ENCODE measurements around the gene PHF2. TPM values are rescaled to one million over a fixed set of nuclear protein-coding genes. Genes with fewer than 3 reads are reported as not detected.

The PHF2 gene
- total RNA-seq, 2 experiments from 2014 or later: 20.6 to 23.7 TPM

DNA sequence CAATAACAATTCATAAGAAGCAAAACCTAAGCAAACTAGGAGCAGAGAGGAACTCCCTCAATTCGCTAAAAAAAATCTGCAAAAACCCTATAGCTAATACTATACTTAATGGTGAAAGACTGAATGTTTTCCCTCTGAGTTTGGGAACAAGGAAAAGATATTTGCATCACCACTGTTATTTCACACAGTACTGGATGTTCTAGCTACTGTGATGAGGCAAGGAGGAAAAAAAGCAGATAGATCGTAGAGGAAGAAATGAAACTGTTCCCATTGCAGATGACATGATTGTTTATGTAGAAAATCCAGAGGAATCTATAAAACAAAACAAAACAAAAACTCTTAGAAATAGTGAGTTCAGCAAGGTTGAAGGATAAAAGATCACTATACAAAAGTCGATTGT is 116.7 kb downstream of the PHF2 start:
- H3K4me2 ChIP-seq (ENCODE audit: low read length): no peak overlapping the region
- ChIA-PET POLR2A (no interaction called here), CTCF (ENCODE audit: unreplicated experiment) (no interaction called here)
- intact Hi-C loops (cut with micrococcal nuclease; ENCODE audit: unreplicated experiment): no loop called here
- no peak for DNase-seq (ENCODE audit: low spot score)
- no peak overlapping the region for H2AFZ ChIP-seq (ENCODE audit: low read length)
- no peaks in the 10 kb centered on the region for H4K20me1 ChIP-seq (ENCODE audit: insufficient read depth, low read length)
- TF ChIP-seq EZH2phosphoT487 (IDR thresholded peaks at IDR 0.05; ENCODE audit: borderline replicate concordance, low read depth, low read length): no peak
- TF ChIP-seq, protein P1, sequence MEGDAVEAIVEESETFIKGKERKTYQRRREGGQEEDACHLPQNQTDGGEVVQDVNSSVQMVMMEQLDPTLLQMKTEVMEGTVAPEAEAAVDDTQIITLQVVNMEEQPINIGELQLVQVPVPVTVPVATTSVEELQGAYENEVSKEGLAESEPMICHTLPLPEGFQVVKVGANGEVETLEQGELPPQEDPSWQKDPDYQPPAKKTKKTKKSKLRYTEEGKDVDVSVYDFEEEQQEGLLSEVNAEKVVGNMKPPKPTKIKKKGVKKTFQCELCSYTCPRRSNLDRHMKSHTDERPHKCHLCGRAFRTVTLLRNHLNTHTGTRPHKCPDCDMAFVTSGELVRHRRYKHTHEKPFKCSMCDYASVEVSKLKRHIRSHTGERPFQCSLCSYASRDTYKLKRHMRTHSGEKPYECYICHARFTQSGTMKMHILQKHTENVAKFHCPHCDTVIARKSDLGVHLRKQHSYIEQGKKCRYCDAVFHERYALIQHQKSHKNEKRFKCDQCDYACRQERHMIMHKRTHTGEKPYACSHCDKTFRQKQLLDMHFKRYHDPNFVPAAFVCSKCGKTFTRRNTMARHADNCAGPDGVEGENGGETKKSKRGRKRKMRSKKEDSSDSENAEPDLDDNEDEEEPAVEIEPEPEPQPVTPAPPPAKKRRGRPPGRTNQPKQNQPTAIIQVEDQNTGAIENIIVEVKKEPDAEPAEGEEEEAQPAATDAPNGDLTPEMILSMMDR (conservative IDR thresholded peaks at IDR 0.05; ENCODE audit: low read length): no peak
- H3K79me2 ChIP-seq (ENCODE audit: insufficient read depth, low read depth, low read length): no peaks in the 10 kb centered on the region
- H3K9me2 ChIP-seq (ENCODE audit: insufficient read depth, low read length): no peaks in the 10 kb centered on the region
- no peaks in the 10 kb centered on the region for H3K36me3 ChIP-seq (ENCODE audit: insufficient read depth, low read length)
- H3K4me1 ChIP-seq (ENCODE audit: insufficient read depth, low read length, poor library complexity, severe bottlenecking): no peaks in the 10 kb centered on the region
- H3K4me3 ChIP-seq (ENCODE audit: low read depth, low read length, poor library complexity, severe bottlenecking): no peak overlapping the region
- BruUV-seq (replicated peaks): no TSS peak
- H3K9me3 ChIP-seq (ENCODE audit: low read length): peaks cover 17% of the 10 kb centered on the region; the same call in 1 of the 2 replicates
- no peak overlapping the region for H3K27ac ChIP-seq (ENCODE audit: low read depth, low read length, poor library complexity, severe bottlenecking)

DNA sequence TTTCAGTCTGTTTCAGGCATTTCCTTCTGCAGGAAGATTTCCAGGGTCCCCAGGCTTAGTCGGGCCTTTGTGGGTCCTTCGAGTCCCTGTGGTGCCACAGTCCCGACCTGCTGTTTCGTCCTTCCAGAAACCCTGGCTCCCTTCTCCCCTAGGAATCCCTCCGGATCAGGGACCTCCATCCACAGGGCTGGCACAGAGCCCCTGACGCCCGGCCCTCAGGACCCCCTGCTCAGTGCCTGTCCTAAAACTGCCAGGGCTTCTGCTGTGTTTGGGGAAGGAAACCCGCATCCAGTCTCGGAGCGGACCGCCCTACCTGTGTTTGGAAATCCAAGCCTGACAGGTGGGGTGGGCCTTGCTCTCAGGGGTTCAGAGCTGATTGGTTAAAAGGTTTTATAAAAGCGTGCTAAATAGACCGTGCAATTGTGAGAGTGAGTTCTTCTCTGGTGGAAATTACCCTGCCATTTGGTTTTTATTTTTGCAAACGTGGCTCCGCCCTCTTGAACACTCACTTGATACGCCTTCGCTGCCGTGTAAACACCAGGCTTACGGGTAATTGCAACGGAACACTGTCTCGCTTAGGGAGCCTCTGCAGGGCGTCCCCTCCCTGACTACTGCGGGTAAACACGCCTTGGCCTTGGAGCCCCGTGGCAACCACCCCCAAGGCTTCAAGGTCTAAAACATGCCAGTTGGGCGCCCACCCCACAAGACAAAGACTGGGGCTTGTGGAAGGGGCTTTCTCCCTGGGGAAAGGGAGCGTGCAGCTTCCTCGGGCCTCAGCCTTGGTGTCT is 121.2 kb downstream of the PHF2 start:
- intact Hi-C loops (cut with micrococcal nuclease; ENCODE audit: unreplicated experiment): no loop called here
- Histone ChIP-seq H2AFZ (ENCODE audit: low read length) (no peak overlapping the region), H3K27ac (ENCODE audit: low read depth, low read length, poor library complexity, severe bottlenecking) (no peak overlapping the region), H3K4me3 (ENCODE audit: low read depth, low read length, poor library complexity, severe bottlenecking) (no peak overlapping the region), H3K9me2 (ENCODE audit: insufficient read depth, low read length) (no peaks in the 10 kb centered on the region), H3K9me3 (ENCODE audit: low read length) (no peaks in the 10 kb centered on the region), H3K79me2 (ENCODE audit: insufficient read depth, low read depth, low read length) (no peaks in the 10 kb centered on the region), H3K4me2 (ENCODE audit: low read length) (no peak overlapping the region), H3K4me1 (ENCODE audit: insufficient read depth, low read length, poor library complexity, severe bottlenecking) (peaks cover 9% of the 10 kb centered on the region), H4K20me1 (ENCODE audit: insufficient read depth, low read length) (no peaks in the 10 kb centered on the region), H3K36me3 (ENCODE audit: insufficient read depth, low read length) (no peaks in the 10 kb centered on the region)
- DNase-seq (ENCODE audit: low spot score): no peak
- TF ChIP-seq, protein P1 (conservative IDR thresholded peaks at IDR 0.05; ENCODE audit: low read length): no peak
- TF ChIP-seq EZH2phosphoT487 (IDR thresholded peaks at IDR 0.05; ENCODE audit: borderline replicate concordance, low read depth, low read length): no peak
- BruUV-seq (replicated peaks): no TSS peak
- ChIA-PET POLR2A (no interaction called here), CTCF (ENCODE audit: unreplicated experiment) (no interaction called here)

DNA sequence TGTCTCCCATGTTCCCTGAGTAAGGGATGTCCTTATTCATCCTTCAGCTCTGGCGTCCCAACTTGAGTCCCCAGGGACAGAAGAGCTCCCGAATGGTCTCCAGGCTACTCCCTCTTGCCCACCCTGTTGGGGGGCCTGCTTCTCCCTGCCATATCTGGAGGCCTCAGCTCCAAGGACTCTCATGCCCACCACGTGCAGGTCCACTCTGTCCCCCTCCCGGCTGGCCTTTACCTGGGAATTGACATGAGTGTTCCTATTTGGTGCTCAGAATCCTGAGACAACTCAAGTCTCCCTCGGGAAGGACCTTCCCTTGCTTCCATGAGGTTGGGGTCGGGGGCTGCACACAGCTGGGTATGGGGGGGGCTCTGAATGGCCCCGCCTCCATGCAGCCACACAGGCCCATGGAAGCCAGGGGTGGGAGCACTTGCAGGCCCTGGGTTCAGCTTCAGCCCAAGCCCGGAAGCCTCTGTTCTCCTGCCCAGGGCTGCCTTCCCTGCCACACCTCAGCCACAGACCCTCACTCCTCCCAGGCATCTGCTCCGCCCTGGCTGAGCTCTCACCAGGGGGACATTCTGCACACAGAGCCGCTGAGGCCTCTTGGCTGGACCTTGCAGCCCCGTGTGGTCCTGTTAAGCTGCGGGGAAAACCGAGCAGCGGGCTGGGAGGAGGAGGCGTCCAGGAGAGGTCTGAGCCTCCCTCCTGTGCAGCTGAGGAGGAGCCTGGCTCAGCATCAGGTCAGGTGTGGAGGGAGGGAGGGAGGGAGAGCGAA is 121.9 kb downstream of the PHF2 start:
- TF ChIP-seq EZH2phosphoT487 (IDR thresholded peaks at IDR 0.05; ENCODE audit: borderline replicate concordance, low read depth, low read length): no peak
- TF ChIP-seq, protein P1 (conservative IDR thresholded peaks at IDR 0.05; ENCODE audit: low read length): no peak

More for the DNA sequence above, 121.9 kb downstream of the PHF2 start:
- Histone ChIP-seq H3K27ac (ENCODE audit: low read depth, low read length, poor library complexity, severe bottlenecking) (no peak overlapping the region), H3K4me2 (ENCODE audit: low read length) (no peak overlapping the region), H3K9me2 (ENCODE audit: insufficient read depth, low read length) (no peaks in the 10 kb centered on the region), H3K79me2 (ENCODE audit: insufficient read depth, low read depth, low read length) (no peaks in the 10 kb centered on the region), H3K9me3 (ENCODE audit: low read length) (no peaks in the 10 kb centered on the region), H3K36me3 (ENCODE audit: insufficient read depth, low read length) (no peaks in the 10 kb centered on the region), H3K4me3 (ENCODE audit: low read depth, low read length, poor library complexity, severe bottlenecking) (no peak overlapping the region), H3K4me1 (ENCODE audit: insufficient read depth, low read length, poor library complexity, severe bottlenecking) (peaks cover 9% of the 10 kb centered on the region), H4K20me1 (ENCODE audit: insufficient read depth, low read length) (no peaks in the 10 kb centered on the region), H2AFZ (ENCODE audit: low read length) (no peak overlapping the region)
- no TSS peak for BruUV-seq (replicated peaks)
- intact Hi-C loops (cut with micrococcal nuclease; ENCODE audit: unreplicated experiment): no loop called here
- ChIA-PET CTCF (ENCODE audit: unreplicated experiment) (no interaction called here), POLR2A (no interaction called here)
- DNase-seq (ENCODE audit: low spot score): no peak
